Measurements from ENCODE around the gene C1QA.

DNA sequence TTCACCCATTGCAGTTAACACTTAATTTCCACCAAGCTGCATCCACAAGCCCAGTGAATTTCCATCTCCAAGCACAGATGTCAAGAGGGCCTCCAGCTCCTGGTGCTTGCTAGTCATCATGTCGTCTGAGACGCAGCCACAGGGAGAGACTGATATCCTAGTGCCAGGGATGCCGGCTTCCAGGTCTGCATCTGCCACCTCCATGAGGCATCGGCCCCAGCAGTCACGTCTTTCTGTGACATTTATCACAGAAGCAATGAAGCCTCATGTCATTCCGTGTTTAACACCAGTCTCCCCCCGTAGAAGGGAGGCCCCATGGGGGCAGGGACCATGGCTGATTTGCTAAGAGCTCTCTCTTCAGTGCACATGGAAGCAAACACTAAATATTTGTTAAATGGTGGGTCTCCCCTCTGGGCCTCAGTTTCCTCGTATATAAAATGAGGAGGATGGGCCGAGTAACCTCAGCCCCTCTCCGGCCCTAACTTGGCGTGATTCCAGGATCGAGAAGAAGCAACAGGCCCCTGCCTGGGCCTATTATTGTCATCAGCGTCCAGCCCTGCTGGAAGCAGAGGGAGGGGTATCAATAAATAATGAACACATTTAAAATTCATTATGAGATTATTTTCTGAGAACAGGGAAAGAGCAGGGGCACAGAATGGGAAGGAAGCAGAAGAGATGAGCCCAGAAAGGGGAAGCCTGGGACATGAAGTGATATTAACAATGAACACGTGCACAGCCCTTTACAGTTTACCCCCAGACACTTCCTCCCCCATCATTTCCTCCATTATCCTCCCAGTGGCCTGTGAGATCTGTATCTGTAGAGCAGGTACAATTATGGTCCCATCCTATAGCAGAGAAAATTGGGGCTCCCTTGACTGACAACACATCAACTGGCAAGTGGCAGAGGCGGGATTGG is 15.8 kb downstream of the C1QA start:
- no peak for TF ChIP-seq POLR2AphosphoS5 (IDR thresholded peaks at IDR 0.05)
- TF ChIP-seq, protein P1, sequence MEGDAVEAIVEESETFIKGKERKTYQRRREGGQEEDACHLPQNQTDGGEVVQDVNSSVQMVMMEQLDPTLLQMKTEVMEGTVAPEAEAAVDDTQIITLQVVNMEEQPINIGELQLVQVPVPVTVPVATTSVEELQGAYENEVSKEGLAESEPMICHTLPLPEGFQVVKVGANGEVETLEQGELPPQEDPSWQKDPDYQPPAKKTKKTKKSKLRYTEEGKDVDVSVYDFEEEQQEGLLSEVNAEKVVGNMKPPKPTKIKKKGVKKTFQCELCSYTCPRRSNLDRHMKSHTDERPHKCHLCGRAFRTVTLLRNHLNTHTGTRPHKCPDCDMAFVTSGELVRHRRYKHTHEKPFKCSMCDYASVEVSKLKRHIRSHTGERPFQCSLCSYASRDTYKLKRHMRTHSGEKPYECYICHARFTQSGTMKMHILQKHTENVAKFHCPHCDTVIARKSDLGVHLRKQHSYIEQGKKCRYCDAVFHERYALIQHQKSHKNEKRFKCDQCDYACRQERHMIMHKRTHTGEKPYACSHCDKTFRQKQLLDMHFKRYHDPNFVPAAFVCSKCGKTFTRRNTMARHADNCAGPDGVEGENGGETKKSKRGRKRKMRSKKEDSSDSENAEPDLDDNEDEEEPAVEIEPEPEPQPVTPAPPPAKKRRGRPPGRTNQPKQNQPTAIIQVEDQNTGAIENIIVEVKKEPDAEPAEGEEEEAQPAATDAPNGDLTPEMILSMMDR (IDR thresholded peaks at IDR 0.05): no peak
- TF ChIP-seq POLR2A (IDR thresholded peaks at IDR 0.05): no peak
